22Rv1 (cell line): ENCODE measurements around the gene TMEM163.

Experiments used
- ZFX ChIP-seq: fragments of 450-650 bp; IDR thresholded peaks from 2 replicates; pipeline ENCODE4 v1.6.1; 2017; ENCODE audit warnings: antibody characterized with exemption, borderline replicate concordance
- TF ChIP-seq, protein P1 (sequence below): fragments of 450-650 bp; IDR thresholded peaks from 2 replicates; pipeline ENCODE4 v1.5.1; 2017; ENCODE audit warnings: mild to moderate bottlenecking

DNA sequence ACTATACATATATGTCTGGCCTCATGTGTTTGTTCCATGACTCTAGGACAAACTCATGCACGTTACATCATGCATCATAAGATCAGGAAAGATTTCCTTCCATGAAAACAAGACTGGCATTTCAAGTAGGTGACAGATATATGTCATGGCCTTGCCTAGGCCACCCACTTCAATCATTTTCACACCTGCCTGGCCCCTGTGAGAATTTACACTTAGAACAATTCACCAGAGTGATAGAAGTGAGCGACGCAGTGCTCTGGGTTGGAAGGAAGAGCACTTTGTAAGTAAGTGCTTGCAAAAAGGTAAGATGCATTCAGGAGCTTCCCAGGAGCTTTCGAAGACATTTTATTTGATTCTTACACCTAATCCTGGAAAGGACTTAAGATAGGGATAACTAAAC is 39.5 kb downstream of the TMEM163 start:
- TF ChIP-seq, protein P1, sequence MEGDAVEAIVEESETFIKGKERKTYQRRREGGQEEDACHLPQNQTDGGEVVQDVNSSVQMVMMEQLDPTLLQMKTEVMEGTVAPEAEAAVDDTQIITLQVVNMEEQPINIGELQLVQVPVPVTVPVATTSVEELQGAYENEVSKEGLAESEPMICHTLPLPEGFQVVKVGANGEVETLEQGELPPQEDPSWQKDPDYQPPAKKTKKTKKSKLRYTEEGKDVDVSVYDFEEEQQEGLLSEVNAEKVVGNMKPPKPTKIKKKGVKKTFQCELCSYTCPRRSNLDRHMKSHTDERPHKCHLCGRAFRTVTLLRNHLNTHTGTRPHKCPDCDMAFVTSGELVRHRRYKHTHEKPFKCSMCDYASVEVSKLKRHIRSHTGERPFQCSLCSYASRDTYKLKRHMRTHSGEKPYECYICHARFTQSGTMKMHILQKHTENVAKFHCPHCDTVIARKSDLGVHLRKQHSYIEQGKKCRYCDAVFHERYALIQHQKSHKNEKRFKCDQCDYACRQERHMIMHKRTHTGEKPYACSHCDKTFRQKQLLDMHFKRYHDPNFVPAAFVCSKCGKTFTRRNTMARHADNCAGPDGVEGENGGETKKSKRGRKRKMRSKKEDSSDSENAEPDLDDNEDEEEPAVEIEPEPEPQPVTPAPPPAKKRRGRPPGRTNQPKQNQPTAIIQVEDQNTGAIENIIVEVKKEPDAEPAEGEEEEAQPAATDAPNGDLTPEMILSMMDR: no peak
- no peak for TF ChIP-seq ZFX
